BLaER1 treated with 17β-estradiol and CSF1 and Interleukin-3, amounts not matched to agents 10 nM and 100 nM (cell line): ENCODE measurements around the gene DEFB128.
A peak's percentile ranks its signal among the peaks of the same experiment; 100 is the strongest.
"Not testable (repeated sequence)": the region's sequence is repeated elsewhere in the genome, so short reads cannot be mapped to it uniquely, and the experiment has no call there.

Source experiments
- H3K27ac ChIP-seq, 11 experiments: shearing (Covaris generic); formaldehyde crosslinking; 2 replicates each; pipeline ENCODE4 v1.8.1; 2022
- H3K27me3 ChIP-seq, 11 experiments: shearing (Covaris generic); formaldehyde crosslinking; 2 replicates each; pipeline ENCODE4 v1.8.1; 2022
- H3K36me3 ChIP-seq, 11 experiments: shearing (Covaris generic); formaldehyde crosslinking; 2 replicates each; pipeline ENCODE4 v1.8.1; 2022
- H3K4me1 ChIP-seq, 10 experiments: shearing (Covaris generic); formaldehyde crosslinking; 2 replicates each; pipeline ENCODE4 v1.8.1; 2022
- H3K4me2 ChIP-seq, 11 experiments: shearing (Covaris generic); formaldehyde crosslinking; 2 replicates each; pipeline ENCODE4 v1.8.1; 2022
- H3K4me3 ChIP-seq, 10 experiments: shearing (Covaris generic); formaldehyde crosslinking; 2 replicates each; pipeline ENCODE4 v1.8.1; 2022
- H3K9ac ChIP-seq, 11 experiments: shearing (Covaris generic); formaldehyde crosslinking; 2 replicates each; pipeline ENCODE4 v1.8.1; 2022
- H3K9me3 ChIP-seq, 11 experiments: shearing (Covaris generic); formaldehyde crosslinking; replicated peaks in 1 of 11; 2 replicates each; pipeline ENCODE4 v1.8.1; 2022
- H4K20me1 ChIP-seq, 11 experiments: shearing (Covaris generic); formaldehyde crosslinking; 2 replicates each; pipeline ENCODE4 v1.8.1; 2022
- Cebpa-rat ChIP-seq, 11 experiments: shearing (Covaris generic); IDR thresholded peaks; 2 replicates each; pipeline ENCODE4 v1.8.1; 2022

DEFB128 gene

GRCh38 chr20:189611-190010 lies at the start of gene DEFB128:
TSS of gene DEFB128 (minus strand) at chr20:189711. CDS start at chr20:189623, 88 bp downstream.
- Histone ChIP-seq H3K36me3 (no peaks in the 10 kb centered on the region), H3K9ac (no peak within 1 kb of the TSS), H3K4me2 (no peak within 1 kb of the TSS), H3K9me3 (peaks cover 17 to 36% (median 26%) of the 10 kb centered on the region in 11 experiments), H3K4me3 (no peak within 1 kb of the TSS), H3K27ac (no peak within 1 kb of the TSS), H3K27me3 (no peaks in the 10 kb centered on the region), H3K4me1 (no peaks in the 10 kb centered on the region), H4K20me1 (no peaks in the 10 kb centered on the region)
- no peak for TF ChIP-seq Cebpa-rat (IDR thresholded peaks at IDR 0.05)

- peak overlapping the region; percentile 16 to 85 (median 60); a peak in 17 of 22 replicates for H3K4me2 ChIP-seq
Observed at GRCh38 chr20:237929-238328, 48.4 kb upstream of the DEFB128 start.

GRCh38 chr20:237489-237888 lies 48.0 kb upstream of the DEFB128 start:
- Histone ChIP-seq H3K4me3 (peak overlapping the region in 5 of 10 experiments; percentile 39 to 44 (median 39); a peak in 9 of 20 replicates), H3K9ac (peak overlapping the region in 6 of 11 experiments; percentile 4 to 59 (median 28); a peak in 9 of 22 replicates), H3K4me2 (peak overlapping the region; percentile 16 to 85 (median 60); a peak in 17 of 22 replicates), H3K4me1 (peaks cover 0 to 31% (median 16%) of the 10 kb centered on the region in 10 experiments; a peak in 18 of 20 replicates), H3K27ac (peak overlapping the region in 5 of 11 experiments; percentile 43 to 73 (median 59); a peak in 11 of 22 replicates), H4K20me1 (no peaks in the 10 kb centered on the region), H3K9me3 (no peaks in the 10 kb centered on the region), H3K27me3 (no peaks in the 10 kb centered on the region), H3K36me3 (no peaks in the 10 kb centered on the region)
- no peak for TF ChIP-seq Cebpa-rat (IDR thresholded peaks at IDR 0.05)

More at GRCh38 chr20:237929-238328, 48.4 kb upstream of the DEFB128 start:
- H3K9me3 ChIP-seq = no peaks in the 10 kb centered on the region
- peak overlapping the region in 5 of 11 experiments; percentile 43 to 73 (median 59); a peak in 11 of 22 replicates for H3K27ac ChIP-seq
- H4K20me1 ChIP-seq = no peaks in the 10 kb centered on the region
- H3K4me3 ChIP-seq = peak overlapping the region in 5 of 10 experiments; percentile 39 to 44 (median 39); a peak in 9 of 20 replicates
- no peaks in the 10 kb centered on the region for H3K27me3 ChIP-seq
- H3K36me3 ChIP-seq = no peaks in the 10 kb centered on the region
- TF ChIP-seq Cebpa-rat (IDR thresholded peaks at IDR 0.05) = no peak
- H3K9ac ChIP-seq = peak overlapping the region in 5 of 11 experiments; percentile 4 to 59 (median 31); a peak in 7 of 22 replicates
- peaks cover 0 to 31% (median 16%) of the 10 kb centered on the region in 10 experiments; a peak in 18 of 20 replicates for H3K4me1 ChIP-seq

GRCh38 chr20:235891-236290 lies 46.4 kb upstream of the DEFB128 start:
- Histone ChIP-seq H3K4me3 (no peak overlapping the region), H3K9ac (no peak overlapping the region), H4K20me1 (no peaks in the 10 kb centered on the region), H3K27ac (no peak overlapping the region), H3K36me3 (no peaks in the 10 kb centered on the region), H3K27me3 (no peaks in the 10 kb centered on the region), H3K9me3 (no peaks in the 10 kb centered on the region), H3K4me1 (peaks cover 0 to 31% (median 16%) of the 10 kb centered on the region in 10 experiments; a peak in 18 of 20 replicates), H3K4me2 (peak overlapping the region in 2 of 11 experiments; percentile 77 to 84; a peak in 4 of 22 replicates)
- TF ChIP-seq Cebpa-rat (IDR thresholded peaks at IDR 0.05) = no peak

GRCh38 chr20:227439-228105 lies 38.1 kb upstream of the DEFB128 start:
- H3K27ac ChIP-seq = peak overlapping the region in 7 of 11 experiments; percentile 42 to 77 (median 60); a peak in 14 of 22 replicates
- peaks cover 0 to 7% (median 0%) of the 10 kb centered on the region in 11 experiments; a peak in 6 of 22 replicates for H3K9me3 ChIP-seq
- peak overlapping the region in 8 of 11 experiments; percentile 1 to 58 (median 22); a peak in 9 of 22 replicates for H3K4me2 ChIP-seq
- H4K20me1 ChIP-seq = no peaks in the 10 kb centered on the region
- no peak overlapping the region for H3K4me3 ChIP-seq
- H3K36me3 ChIP-seq = no peaks in the 10 kb centered on the region
- H3K27me3 ChIP-seq = no peaks in the 10 kb centered on the region
- H3K4me1 ChIP-seq = peaks cover 6 to 16% (median 12%) of the 10 kb centered on the region in 10 experiments; a peak in 13 of 20 replicates
- no peak for TF ChIP-seq Cebpa-rat (IDR thresholded peaks at IDR 0.05)
- H3K9ac ChIP-seq = peak overlapping the region in 1 of 11 experiments; percentile 36; a peak in 1 of 22 replicates

GRCh38 chr20:226958-227357 lies 37.4 kb upstream of the DEFB128 start, which contains the start of gene DEFB129:
TSS of gene DEFB129 (plus strand) at chr20:227258. CDS start at chr20:227289, 31 bp downstream.
- H3K9ac ChIP-seq = peak within 1 kb of the TSS in 1 of 11 experiments; percentile 36; a peak in 1 of 22 replicates
- no peaks in the 10 kb centered on the region for H3K27me3 ChIP-seq
- no peaks in the 10 kb centered on the region for H4K20me1 ChIP-seq
- no peak for TF ChIP-seq Cebpa-rat (IDR thresholded peaks at IDR 0.05)
- H3K36me3 ChIP-seq = no peaks in the 10 kb centered on the region
- H3K4me3 ChIP-seq = no peak within 1 kb of the TSS
- peak within 1 kb of the TSS in 8 of 11 experiments; percentile 1 to 58 (median 22); a peak in 9 of 22 replicates for H3K4me2 ChIP-seq
- H3K27ac ChIP-seq = peak within 1 kb of the TSS in 7 of 11 experiments; percentile 42 to 77 (median 60); a peak in 14 of 22 replicates
- H3K9me3 ChIP-seq = peaks cover 0 to 7% (median 0%) of the 10 kb centered on the region in 11 experiments; a peak in 6 of 22 replicates
- peaks cover 6 to 16% (median 12%) of the 10 kb centered on the region in 10 experiments; a peak in 13 of 20 replicates for H3K4me1 ChIP-seq

DNA sequence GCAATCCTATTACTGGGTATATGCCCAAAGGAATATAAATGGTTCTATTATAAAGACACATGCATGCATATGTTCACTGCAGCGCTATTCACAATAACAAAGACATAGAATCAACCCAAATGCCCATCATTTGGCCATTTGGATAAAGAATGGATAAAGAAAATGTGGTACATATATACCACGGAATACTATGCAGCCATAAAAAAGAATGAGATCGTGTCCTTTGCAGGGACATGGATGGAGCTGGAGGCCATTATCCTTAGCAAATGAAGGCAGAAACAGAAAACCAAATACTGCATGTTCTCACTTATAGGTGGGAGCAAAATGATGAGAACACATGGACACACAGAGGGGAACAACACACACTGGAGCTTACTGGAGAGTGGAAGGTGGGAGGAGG lies 36.4 kb upstream of the DEFB128 start:
- not testable (repeated sequence) for H3K9ac ChIP-seq, H3K27ac ChIP-seq, H4K20me1 ChIP-seq, H3K4me2 ChIP-seq, H3K27me3 ChIP-seq, H3K9me3 ChIP-seq, H3K4me3 ChIP-seq, H3K36me3 ChIP-seq
- H3K4me1 ChIP-seq = peaks cover 6 to 16% (median 12%) of the 10 kb centered on the region in 10 experiments; a peak in 13 of 20 replicates

DNA sequence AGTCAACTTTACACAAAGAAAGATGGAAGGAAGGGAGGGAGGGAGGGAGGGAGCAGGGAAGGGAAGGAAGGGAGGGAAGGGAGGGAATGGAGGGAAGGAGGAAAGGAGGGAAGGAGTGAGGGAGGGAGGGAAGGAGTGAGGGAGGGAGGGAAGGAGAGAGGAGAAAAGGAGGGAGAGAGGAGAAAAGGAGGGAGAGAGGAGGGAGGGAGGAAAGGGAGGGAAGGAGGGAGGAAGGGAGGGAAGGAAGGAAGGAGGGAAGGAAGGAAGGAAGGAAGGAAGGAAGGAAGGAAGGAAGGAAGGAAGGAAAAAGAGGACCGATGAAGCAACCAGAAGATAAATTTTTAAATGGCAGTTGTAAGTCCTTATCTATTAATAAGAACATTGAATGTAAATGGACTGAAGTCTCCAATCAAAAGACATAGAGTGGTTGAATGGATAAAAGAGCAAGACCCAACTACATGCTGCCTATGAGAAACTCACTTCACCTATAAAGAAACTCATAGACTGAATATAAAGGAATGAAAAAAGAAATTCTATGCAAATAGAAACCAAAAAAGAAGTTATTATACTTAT lies 31.8 kb upstream of the DEFB128 start:
- H3K27me3 ChIP-seq = no peaks in the 10 kb centered on the region
- H3K4me2 ChIP-seq = no peak overlapping the region
- peaks cover 0 to 6% (median 0%) of the 10 kb centered on the region in 10 experiments; a peak in 4 of 20 replicates for H3K4me1 ChIP-seq
- no peak for TF ChIP-seq Cebpa-rat (IDR thresholded peaks at IDR 0.05)
- H3K9ac ChIP-seq = no peak overlapping the region
- peaks cover 0 to 6% (median 0%) of the 10 kb centered on the region in 11 experiments; a peak in 6 of 22 replicates for H3K9me3 ChIP-seq
- H4K20me1 ChIP-seq = no peaks in the 10 kb centered on the region
- no peaks in the 10 kb centered on the region for H3K36me3 ChIP-seq
- no peak overlapping the region for H3K27ac ChIP-seq
- no peak overlapping the region for H3K4me3 ChIP-seq
